LNCaP clone FGC (cell line): ENCODE results near the gene GDAP2.

Experiments used
- DNase-seq: peaks from one replicate; pipeline ENCODE4 v3.0.0-alpha.2; 2011; ENCODE audit warnings: low read depth
- H3K4me3 ChIP-seq: 2 replicates; pipeline ENCODE4 v1.5.1; 2011; ENCODE audit warnings: mild to moderate bottlenecking, low read depth, low read length, control low read depth
- TF ChIP-seq, protein P1 (sequence below): IDR thresholded peaks from 2 replicates; pipeline ENCODE4 v1.5.1; 2012; ENCODE audit warnings: mild to moderate bottlenecking; ENCODE audit not compliant: control insufficient read depth, insufficient read depth; ENCODE audit errors: extremely low read depth

GDAP2 gene

DNA sequence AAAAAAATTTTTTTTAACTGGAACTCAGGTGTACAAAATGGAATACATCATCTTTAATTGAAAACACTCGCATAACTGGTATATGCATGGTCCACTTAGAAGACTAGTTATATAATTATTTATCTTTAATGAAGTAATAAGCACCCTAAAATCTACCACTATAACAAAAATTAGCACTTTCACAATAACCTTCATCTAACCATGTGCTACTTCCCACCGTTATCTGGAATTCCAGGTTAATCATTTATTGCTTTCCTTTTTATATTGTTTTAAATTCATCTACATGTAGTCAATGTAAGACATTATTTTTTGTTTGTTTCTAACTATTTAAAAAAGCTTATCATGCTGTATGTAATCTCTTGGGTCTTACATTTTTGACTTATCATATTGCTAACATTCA lies 39.0 kb downstream of the GDAP2 start:
- H3K4me3 ChIP-seq = no peak overlapping the region
- TF ChIP-seq, protein P1, sequence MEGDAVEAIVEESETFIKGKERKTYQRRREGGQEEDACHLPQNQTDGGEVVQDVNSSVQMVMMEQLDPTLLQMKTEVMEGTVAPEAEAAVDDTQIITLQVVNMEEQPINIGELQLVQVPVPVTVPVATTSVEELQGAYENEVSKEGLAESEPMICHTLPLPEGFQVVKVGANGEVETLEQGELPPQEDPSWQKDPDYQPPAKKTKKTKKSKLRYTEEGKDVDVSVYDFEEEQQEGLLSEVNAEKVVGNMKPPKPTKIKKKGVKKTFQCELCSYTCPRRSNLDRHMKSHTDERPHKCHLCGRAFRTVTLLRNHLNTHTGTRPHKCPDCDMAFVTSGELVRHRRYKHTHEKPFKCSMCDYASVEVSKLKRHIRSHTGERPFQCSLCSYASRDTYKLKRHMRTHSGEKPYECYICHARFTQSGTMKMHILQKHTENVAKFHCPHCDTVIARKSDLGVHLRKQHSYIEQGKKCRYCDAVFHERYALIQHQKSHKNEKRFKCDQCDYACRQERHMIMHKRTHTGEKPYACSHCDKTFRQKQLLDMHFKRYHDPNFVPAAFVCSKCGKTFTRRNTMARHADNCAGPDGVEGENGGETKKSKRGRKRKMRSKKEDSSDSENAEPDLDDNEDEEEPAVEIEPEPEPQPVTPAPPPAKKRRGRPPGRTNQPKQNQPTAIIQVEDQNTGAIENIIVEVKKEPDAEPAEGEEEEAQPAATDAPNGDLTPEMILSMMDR = no peak
- no peak for DNase-seq

DNA sequence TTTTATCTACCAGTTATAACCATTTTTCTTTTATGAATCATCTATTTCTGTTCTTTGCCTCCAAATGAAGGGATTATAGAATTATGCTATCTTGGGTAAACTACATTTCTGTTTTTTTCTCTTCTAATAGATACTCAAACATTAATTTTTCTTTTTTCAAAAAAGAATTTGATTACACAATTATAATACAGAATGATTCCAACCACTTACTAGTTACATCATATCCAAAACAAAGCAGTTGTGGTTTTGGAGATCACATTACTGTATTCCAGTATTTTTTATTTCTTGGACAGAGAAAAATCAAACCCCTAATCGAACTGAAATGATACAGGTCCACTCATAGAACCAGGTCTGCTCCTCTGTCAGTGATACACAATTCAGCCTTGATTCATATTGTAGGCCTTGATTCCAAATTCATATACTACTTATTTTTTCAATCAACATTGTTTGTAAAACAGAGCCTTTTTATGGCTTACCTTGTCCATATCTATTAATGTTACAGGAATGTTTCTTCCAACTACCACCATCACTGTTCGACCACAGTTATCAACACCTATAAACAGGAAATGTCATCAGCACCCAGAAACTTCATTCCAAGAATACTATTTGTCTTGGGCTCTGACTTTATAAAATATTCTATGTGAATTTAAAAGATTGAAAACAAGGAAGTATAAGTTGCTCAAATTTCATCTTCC lies 43.2 kb downstream of the GDAP2 start:
- TF ChIP-seq, protein P1 = no peak
- no peak overlapping the region for H3K4me3 ChIP-seq
- no peak for DNase-seq

DNA sequence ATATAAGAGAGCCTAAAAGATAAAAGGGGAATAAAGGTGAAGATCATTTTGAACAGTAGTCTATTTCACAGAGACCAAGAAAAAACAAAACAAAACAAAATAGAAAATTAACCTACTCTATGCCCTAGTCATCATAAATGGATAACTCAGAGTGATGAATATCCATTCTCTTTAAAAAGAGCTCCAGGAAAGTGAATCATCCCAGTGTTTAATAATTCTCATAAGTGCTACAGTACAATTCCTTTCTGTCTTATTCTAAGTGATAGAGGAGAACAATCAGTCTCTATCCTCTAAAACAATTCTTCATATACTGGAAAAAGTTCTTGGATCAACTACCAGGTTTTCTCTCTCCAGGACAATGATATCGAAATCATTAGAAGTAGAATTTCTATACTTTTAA lies 45.8 kb downstream of the GDAP2 start:
- no peak overlapping the region for H3K4me3 ChIP-seq
- TF ChIP-seq, protein P1 = no peak
- no peak for DNase-seq

- no peak overlapping the region for H3K4me3 ChIP-seq
- no peak for DNase-seq
- TF ChIP-seq, protein P1 = no peak
These were observed 50.1 kb downstream of the GDAP2 start for GRCh38 chr1:117879284-117879683.

DNA sequence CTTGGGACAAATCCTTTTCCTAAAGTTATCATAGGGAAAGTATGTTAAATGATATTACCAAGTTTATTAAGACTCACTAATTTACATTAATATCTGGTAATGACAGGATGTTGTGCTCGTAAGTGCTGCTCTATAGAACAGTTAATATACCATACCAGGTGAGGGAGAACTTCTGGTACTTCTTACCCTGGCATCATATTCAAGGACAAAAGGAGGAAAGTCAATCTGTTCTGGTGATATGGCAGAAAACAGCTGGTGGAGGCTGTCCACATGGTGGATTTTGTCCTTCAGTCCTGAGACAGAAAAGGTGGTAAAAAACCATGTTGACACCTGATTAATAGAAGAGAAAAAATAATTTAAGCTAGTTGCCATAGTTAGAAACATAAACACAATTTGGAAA lies 51.6 kb downstream of the GDAP2 start:
- TF ChIP-seq, protein P1 = no peak
- no peak overlapping the region for H3K4me3 ChIP-seq
- no peak for DNase-seq

- DNase-seq = no peak
- TF ChIP-seq, protein P1 = no peak
- no peak overlapping the region for H3K4me3 ChIP-seq
These were observed 58.4 kb downstream of the GDAP2 start for GRCh38 chr1:117871013-117871412.

DNA sequence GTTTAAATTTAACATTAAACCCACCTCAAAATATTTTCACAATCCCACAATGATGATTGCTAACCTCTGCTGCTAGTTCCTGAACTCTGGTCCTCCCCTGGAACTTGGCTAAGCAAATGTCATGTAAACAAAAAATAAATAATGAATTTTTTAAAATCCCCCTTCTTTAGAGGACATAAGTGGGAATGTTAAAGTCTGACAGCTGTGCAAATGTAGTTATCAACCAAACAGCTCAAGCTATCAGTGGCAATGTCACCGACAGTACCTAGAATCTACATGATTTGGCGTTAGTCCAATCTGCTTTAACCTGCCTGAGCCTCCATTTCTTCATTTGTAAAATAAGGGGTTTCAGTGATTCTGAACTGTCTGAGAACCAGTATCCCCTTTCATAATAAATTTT lies 67.7 kb downstream of the GDAP2 start:
- TF ChIP-seq, protein P1 = no peak
- no peak for DNase-seq
- no peak overlapping the region for H3K4me3 ChIP-seq
